ENCODE measurements around the gene ITPR2.

- no peak for TF ChIP-seq POLR2A (IDR thresholded peaks at IDR 0.05; ENCODE audit: low read depth, low read length)
- no peak for TF ChIP-seq POLR2AphosphoS5 (IDR thresholded peaks at IDR 0.05; ENCODE audit: low read depth, low read length)
Measured at GRCh38 chr12:26573225-26573909, 259.6 kb downstream of the ITPR2 start.

Measured in GM12892 (cell line).